Gastrocnemius medialis (tissue), 4 donors: ENCODE data around the gene SLFN11. TPM values are rescaled to one million over a fixed set of nuclear protein-coding genes. Genes with fewer than 3 reads are reported as not detected.
"Not testable (repeated sequence)": the region's sequence is repeated elsewhere in the genome, so short reads cannot be mapped to it uniquely, and the experiment has no call there.

Experiments
- ATAC-seq, 2 donors: fragments of 150-250 bp; one replicate each; pipeline ENCODE4 v1.9.1; 2016
- DNase-seq, 2 donors: peaks; one replicate each; pipeline ENCODE4 v3.0.0-alpha.2; 2019
- H3K27ac ChIP-seq, 4 donors: fragments of 200-600 bp; sonication (generic); 1 replicate in 1 of 4; 2 replicates in 3 of 4; pipeline ENCODE4 v1.5.1; 2016 to 2018; ENCODE audit warnings: mild to moderate bottlenecking in 2 of 4, moderate library complexity in 1 of 4
- H3K27me3 ChIP-seq, 3 donors: fragments of 200-600 bp; sonication (generic) in 2 of 3; 1 replicate in 1 of 3; 2 replicates in 2 of 3; pipeline versions ENCODE4 v1.5.1 to v1.6.0; 2016 to 2019; ENCODE audit warnings: mild to moderate bottlenecking in 1 of 3, moderate library complexity in 1 of 3
- H3K36me3 ChIP-seq, 2 donors: fragments of 200-600 bp; sonication (generic) in 1 of 2; one replicate each; pipeline ENCODE4 v1.5.1; 2017 to 2018
- H3K4me1 ChIP-seq, 2 donors: fragments of 200-600 bp; sonication (generic) in 1 of 2; one replicate each; pipeline ENCODE4 v1.5.1; 2016 to 2017; ENCODE audit warnings: mild to moderate bottlenecking in 2 of 2
- H3K4me3 ChIP-seq, 4 donors: fragments of 200-600 bp; sonication (generic) in 3 of 4; 1 replicate in 1 of 4; 2 replicates in 3 of 4; pipeline ENCODE4 v1.5.1; 2016 to 2019; ENCODE audit warnings: mild to moderate bottlenecking in 2 of 4
- H3K9me3 ChIP-seq, 3 donors: fragments of 200-600 bp; sonication (generic) in 2 of 3; 1 replicate in 1 of 3; 2 replicates in 2 of 3; pipeline ENCODE4 v1.5.1; 2016 to 2019
- CTCF ChIP-seq, 5 experiments: fragments of 450-650 bp in 3 of 5; fragments of 200-600 bp in 2 of 5; sonication (generic) in 2 of 5; IDR thresholded peaks in 4 of 5; conservative IDR thresholded peaks in 1 of 5; 1 replicate in 4 of 5; 2 replicates in 1 of 5; pipeline ENCODE4 v1.5.1; 2016 to 2019; ENCODE audit warnings: antibody characterized with exemption in 5 of 5, mild to moderate bottlenecking in 3 of 5, moderate library complexity in 3 of 5
- POLR2A ChIP-seq, 2 donors: fragments of 450-650 bp; IDR thresholded peaks; one replicate each; pipeline ENCODE4 v1.6.1; 2017; ENCODE audit warnings: antibody characterized with exemption in 2 of 2, mild to moderate bottlenecking in 2 of 2, moderate library complexity in 2 of 2
- in situ Hi-C, 4 donors: fragments of 200-750 bp; cut with MboI; loops; one replicate each; pipeline versions ENCODE4 v1.15.0 to v1.8.0; 2017; ENCODE audit warnings: low sequenced_read_pairs in 4 of 4
- intact Hi-C: fragments of 100-400 bp; cut with DNase I; formaldehyde crosslinking; loops from one replicate; pipeline ENCODE4 v1.15.1; 2023; ENCODE audit warnings: low total_unique reads
- total RNA-seq, 4 donors: library from RNA; depleted of rRNA; stranded (reverse); fragments of >200 nt; gene quantifications; one replicate each; pipeline versions ENCODE4 v1.1.0 to v1.2.3, GENCODE V29; 2016

The SLFN11 gene
- total RNA-seq, 4 donors from 2014 or later: 8.9 to 11.8 (median 10.0) TPM

- TF ChIP-seq CTCF (IDR thresholded peaks at IDR 0.05 in 4 of 5, conservative IDR thresholded peaks at IDR 0.05 in 1 of 5) (no peak), POLR2A (IDR thresholded peaks at IDR 0.05) (no peak)
- ATAC-seq: no peak
These were observed 33.1 kb upstream of the SLFN11 start for GRCh38 chr17:35406568-35406967.

GRCh38 chr17:35404360-35404759 lies 30.9 kb upstream of the SLFN11 start:
- Histone ChIP-seq H3K27ac (no peak overlapping the region), H3K9me3 (no peaks in the 10 kb centered on the region), H3K4me1 (no peaks in the 10 kb centered on the region), H3K27me3 (no peaks in the 10 kb centered on the region), H3K36me3 (no peaks in the 10 kb centered on the region), H3K4me3 (no peak overlapping the region)
- in situ Hi-C loops (no loop called here), intact Hi-C loops (no loop called here)
- DNase-seq (no peak), ATAC-seq (no peak)
- TF ChIP-seq POLR2A (IDR thresholded peaks at IDR 0.05) (no peak), CTCF (IDR thresholded peaks at IDR 0.05 in 4 of 5, conservative IDR thresholded peaks at IDR 0.05 in 1 of 5) (no peak)

More at GRCh38 chr17:35406568-35406967, 33.1 kb upstream of the SLFN11 start:
- Histone ChIP-seq H3K27me3 (no peaks in the 10 kb centered on the region), H3K27ac (no peak overlapping the region), H3K36me3 (no peaks in the 10 kb centered on the region), H3K9me3 (no peaks in the 10 kb centered on the region), H3K4me3 (no peak overlapping the region), H3K4me1 (no peaks in the 10 kb centered on the region)
- intact Hi-C loops: no loop called here
- in situ Hi-C loops: no loop called here
- no peak for DNase-seq

GRCh38 chr17:35393783-35394182 lies 20.4 kb upstream of the SLFN11 start:
- H3K4me1 ChIP-seq, ATAC-seq, H3K9me3 ChIP-seq, in situ Hi-C loops, H3K36me3 ChIP-seq, DNase-seq, H3K27ac ChIP-seq, H3K4me3 ChIP-seq, H3K27me3 ChIP-seq, intact Hi-C loops: not testable (repeated sequence)

GRCh38 chr17:35390663-35391062 lies 17.2 kb upstream of the SLFN11 start:
- intact Hi-C loops: no loop called here
- H3K27ac ChIP-seq: no peak overlapping the region
- no peaks in the 10 kb centered on the region for H3K27me3 ChIP-seq
- no peaks in the 10 kb centered on the region for H3K9me3 ChIP-seq
- no peak for ATAC-seq
- TF ChIP-seq CTCF (IDR thresholded peaks at IDR 0.05 in 4 of 5, conservative IDR thresholded peaks at IDR 0.05 in 1 of 5): no peak
- no peak for TF ChIP-seq POLR2A (IDR thresholded peaks at IDR 0.05)
- in situ Hi-C loops: no loop called here
- no peaks in the 10 kb centered on the region for H3K36me3 ChIP-seq
- no peaks in the 10 kb centered on the region for H3K4me1 ChIP-seq
- H3K4me3 ChIP-seq: no peak overlapping the region
- no peak for DNase-seq

- no peak overlapping the region for H3K4me3 ChIP-seq
- intact Hi-C loops: no loop called here
- DNase-seq (no peak), ATAC-seq (no peak)
- no peaks in the 10 kb centered on the region for H3K9me3 ChIP-seq
- H3K27me3 ChIP-seq: no peaks in the 10 kb centered on the region
- no peak overlapping the region for H3K27ac ChIP-seq
- TF ChIP-seq POLR2A (IDR thresholded peaks at IDR 0.05) (no peak), CTCF (IDR thresholded peaks at IDR 0.05 in 4 of 5, conservative IDR thresholded peaks at IDR 0.05 in 1 of 5) (no peak)
- H3K36me3 ChIP-seq: no peaks in the 10 kb centered on the region
- no peaks in the 10 kb centered on the region for H3K4me1 ChIP-seq
- in situ Hi-C loops: no loop called here
These were observed 16.7 kb upstream of the SLFN11 start for GRCh38 chr17:35390156-35390555.
